ENCODE measurements around the gene LRP2.

- TF ChIP-seq POLR2A (IDR thresholded peaks at IDR 0.05), result no peak
- no peak for TF ChIP-seq CTCF (IDR thresholded peaks at IDR 0.05)
- no peak for TF ChIP-seq POLR2AphosphoS5 (IDR thresholded peaks at IDR 0.05)
These were observed 121.9 kb downstream of the LRP2 start for GRCh38 chr2:169240405-169240804.

Data from gastroesophageal sphincter (tissue), 3 donors.